ENCODE measurements around the gene ZDHHC14.

DNA sequence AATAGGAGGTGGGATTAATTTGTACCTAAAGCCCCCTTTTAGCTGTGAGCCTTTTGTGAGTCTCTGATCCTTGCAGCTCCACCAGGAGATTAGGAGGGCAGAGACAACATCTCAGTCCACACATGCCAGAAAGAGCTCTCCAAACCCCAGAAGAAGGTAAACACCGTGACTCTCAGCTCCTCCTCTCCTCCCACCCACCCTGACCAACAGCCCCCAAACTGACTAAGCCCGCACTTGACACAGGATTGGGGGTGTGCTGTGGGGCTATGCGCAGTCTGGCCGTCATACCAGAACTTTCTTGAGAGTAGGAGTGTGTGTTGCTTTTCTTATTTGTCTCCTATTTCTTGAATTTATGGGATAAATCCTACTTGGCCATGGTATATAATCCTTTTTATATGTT, 277.3 kb downstream of the ZDHHC14 start:
- TF ChIP-seq, protein P1, sequence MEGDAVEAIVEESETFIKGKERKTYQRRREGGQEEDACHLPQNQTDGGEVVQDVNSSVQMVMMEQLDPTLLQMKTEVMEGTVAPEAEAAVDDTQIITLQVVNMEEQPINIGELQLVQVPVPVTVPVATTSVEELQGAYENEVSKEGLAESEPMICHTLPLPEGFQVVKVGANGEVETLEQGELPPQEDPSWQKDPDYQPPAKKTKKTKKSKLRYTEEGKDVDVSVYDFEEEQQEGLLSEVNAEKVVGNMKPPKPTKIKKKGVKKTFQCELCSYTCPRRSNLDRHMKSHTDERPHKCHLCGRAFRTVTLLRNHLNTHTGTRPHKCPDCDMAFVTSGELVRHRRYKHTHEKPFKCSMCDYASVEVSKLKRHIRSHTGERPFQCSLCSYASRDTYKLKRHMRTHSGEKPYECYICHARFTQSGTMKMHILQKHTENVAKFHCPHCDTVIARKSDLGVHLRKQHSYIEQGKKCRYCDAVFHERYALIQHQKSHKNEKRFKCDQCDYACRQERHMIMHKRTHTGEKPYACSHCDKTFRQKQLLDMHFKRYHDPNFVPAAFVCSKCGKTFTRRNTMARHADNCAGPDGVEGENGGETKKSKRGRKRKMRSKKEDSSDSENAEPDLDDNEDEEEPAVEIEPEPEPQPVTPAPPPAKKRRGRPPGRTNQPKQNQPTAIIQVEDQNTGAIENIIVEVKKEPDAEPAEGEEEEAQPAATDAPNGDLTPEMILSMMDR (IDR thresholded peaks at IDR 0.05; ENCODE audit: low read depth, low read length, poor library complexity, severe bottlenecking) = no peak
- TF ChIP-seq EZH2phosphoT487 (IDR thresholded peaks at IDR 0.05; ENCODE audit: borderline replicate concordance, low read length) = no peak
